Measurements from ENCODE around the gene MBOAT2. TPM values are rescaled to one million over a fixed set of nuclear protein-coding genes. Genes with fewer than 3 reads are reported as not detected.
A peak's percentile ranks its signal among the peaks of the same experiment; 100 is the strongest.

MBOAT2 gene
- total and polyA plus RNA-seq, 2 of the 13 experiments (the other 11 are each of a cell fraction or from before 2014, with no cell fraction given) = 0.11 to 0.36 TPM

DNA sequence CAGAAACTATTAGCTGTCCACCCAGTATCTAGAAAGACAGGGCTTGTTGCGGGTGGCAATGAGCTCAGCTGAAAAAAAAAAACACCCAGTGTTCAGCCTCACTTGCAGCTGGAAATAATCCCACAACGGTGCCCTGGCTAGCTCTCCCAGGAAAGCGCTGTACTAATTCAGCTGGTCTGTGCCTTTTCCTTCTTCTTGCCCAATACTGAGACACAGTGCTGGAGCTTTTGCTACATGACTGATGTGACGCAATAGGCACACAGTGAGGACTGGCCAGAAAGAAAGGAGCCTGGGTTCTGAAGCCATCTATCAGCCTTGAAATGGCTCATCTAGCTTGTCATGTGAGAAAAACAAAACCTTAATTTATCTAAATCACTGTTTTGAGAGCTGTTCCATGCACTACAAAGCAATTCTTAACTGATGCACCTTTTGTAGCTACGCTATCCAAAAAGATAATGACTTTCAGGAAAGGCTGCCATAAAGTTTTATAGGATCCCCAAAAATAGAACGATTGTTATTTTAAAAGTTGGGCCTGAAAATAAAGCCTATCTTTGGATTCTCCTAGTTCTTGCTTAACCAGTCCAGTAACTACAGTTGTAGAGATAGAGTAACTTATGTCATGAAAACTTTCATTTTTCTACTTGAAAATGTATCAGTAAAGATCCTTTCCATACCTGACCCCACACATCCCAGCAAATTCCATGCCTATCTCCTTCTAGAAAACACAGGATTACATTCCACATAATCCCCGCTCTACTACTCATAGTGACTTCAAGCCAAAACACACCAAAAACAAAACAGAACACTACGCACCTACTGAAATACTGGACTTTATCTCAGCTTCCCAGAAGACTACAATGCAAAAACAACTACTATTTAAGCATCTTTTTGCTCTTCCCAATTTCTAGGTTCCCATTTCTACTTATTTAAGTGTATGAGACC lies 181.9 kb downstream of the MBOAT2 start (continued):
- TF ChIP-seq YEATS4 (CRISPR knock-in tag; IDR thresholded peaks at IDR 0.05; ENCODE audit: borderline replicate concordance) = no peak
- TF ChIP-seq ZNF451 (CRISPR knock-in tag; IDR thresholded peaks at IDR 0.05) = no peak
- no peak for TF ChIP-seq CREB1 (IDR thresholded peaks at IDR 0.05)
- peak; percentile 16; the same call in 1 of the 2 replicates for TF ChIP-seq CREB1 (CRISPR knock-in tag; IDR thresholded peaks at IDR 0.05)
- TF ChIP-seq, protein P1, sequence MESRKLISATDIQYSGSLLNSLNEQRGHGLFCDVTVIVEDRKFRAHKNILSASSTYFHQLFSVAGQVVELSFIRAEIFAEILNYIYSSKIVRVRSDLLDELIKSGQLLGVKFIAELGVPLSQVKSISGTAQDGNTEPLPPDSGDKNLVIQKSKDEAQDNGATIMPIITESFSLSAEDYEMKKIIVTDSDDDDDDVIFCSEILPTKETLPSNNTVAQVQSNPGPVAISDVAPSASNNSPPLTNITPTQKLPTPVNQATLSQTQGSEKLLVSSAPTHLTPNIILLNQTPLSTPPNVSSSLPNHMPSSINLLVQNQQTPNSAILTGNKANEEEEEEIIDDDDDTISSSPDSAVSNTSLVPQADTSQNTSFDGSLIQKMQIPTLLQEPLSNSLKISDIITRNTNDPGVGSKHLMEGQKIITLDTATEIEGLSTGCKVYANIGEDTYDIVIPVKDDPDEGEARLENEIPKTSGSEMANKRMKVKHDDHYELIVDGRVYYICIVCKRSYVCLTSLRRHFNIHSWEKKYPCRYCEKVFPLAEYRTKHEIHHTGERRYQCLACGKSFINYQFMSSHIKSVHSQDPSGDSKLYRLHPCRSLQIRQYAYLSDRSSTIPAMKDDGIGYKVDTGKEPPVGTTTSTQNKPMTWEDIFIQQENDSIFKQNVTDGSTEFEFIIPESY (CRISPR knock-in tag; IDR thresholded peaks at IDR 0.05) = peak; percentile 85
- no peak for TF ChIP-seq ZNF136 (CRISPR knock-in tag; IDR thresholded peaks at IDR 0.05; ENCODE audit: low read depth)
- peak; percentile 98 for TF ChIP-seq CEBPG (CRISPR knock-in tag; IDR thresholded peaks at IDR 0.05)
- TF ChIP-seq, protein P2, sequence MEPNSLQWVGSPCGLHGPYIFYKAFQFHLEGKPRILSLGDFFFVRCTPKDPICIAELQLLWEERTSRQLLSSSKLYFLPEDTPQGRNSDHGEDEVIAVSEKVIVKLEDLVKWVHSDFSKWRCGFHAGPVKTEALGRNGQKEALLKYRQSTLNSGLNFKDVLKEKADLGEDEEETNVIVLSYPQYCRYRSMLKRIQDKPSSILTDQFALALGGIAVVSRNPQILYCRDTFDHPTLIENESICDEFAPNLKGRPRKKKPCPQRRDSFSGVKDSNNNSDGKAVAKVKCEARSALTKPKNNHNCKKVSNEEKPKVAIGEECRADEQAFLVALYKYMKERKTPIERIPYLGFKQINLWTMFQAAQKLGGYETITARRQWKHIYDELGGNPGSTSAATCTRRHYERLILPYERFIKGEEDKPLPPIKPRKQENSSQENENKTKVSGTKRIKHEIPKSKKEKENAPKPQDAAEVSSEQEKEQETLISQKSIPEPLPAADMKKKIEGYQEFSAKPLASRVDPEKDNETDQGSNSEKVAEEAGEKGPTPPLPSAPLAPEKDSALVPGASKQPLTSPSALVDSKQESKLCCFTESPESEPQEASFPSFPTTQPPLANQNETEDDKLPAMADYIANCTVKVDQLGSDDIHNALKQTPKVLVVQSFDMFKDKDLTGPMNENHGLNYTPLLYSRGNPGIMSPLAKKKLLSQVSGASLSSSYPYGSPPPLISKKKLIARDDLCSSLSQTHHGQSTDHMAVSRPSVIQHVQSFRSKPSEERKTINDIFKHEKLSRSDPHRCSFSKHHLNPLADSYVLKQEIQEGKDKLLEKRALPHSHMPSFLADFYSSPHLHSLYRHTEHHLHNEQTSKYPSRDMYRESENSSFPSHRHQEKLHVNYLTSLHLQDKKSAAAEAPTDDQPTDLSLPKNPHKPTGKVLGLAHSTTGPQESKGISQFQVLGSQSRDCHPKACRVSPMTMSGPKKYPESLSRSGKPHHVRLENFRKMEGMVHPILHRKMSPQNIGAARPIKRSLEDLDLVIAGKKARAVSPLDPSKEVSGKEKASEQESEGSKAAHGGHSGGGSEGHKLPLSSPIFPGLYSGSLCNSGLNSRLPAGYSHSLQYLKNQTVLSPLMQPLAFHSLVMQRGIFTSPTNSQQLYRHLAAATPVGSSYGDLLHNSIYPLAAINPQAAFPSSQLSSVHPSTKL (CRISPR knock-in tag; IDR thresholded peaks at IDR 0.05) = peak; percentile 73; the same call in 1 of the 2 replicates
- TF ChIP-seq NCOA2 (CRISPR knock-in tag; IDR thresholded peaks at IDR 0.05) = 0 out of 2 replicates have a peak, but pooled peaks have one; percentile 29
- 0 out of 2 replicates have a peak, but pooled peaks have one; percentile 12 for TF ChIP-seq SOX5 (CRISPR knock-in tag; IDR thresholded peaks at IDR 0.05; ENCODE audit: borderline replicate concordance)
- no peak for TF ChIP-seq ETV5 (CRISPR knock-in tag; IDR thresholded peaks at IDR 0.05; ENCODE audit: borderline replicate concordance)
- TF ChIP-seq RCOR2 (CRISPR knock-in tag; IDR thresholded peaks at IDR 0.05) = 0 out of 2 replicates have a peak, but pooled peaks have one; percentile 21
- TF ChIP-seq GTF3A (CRISPR knock-in tag; conservative IDR thresholded peaks at IDR 0.05) = no peak
- TF ChIP-seq, protein P3, sequence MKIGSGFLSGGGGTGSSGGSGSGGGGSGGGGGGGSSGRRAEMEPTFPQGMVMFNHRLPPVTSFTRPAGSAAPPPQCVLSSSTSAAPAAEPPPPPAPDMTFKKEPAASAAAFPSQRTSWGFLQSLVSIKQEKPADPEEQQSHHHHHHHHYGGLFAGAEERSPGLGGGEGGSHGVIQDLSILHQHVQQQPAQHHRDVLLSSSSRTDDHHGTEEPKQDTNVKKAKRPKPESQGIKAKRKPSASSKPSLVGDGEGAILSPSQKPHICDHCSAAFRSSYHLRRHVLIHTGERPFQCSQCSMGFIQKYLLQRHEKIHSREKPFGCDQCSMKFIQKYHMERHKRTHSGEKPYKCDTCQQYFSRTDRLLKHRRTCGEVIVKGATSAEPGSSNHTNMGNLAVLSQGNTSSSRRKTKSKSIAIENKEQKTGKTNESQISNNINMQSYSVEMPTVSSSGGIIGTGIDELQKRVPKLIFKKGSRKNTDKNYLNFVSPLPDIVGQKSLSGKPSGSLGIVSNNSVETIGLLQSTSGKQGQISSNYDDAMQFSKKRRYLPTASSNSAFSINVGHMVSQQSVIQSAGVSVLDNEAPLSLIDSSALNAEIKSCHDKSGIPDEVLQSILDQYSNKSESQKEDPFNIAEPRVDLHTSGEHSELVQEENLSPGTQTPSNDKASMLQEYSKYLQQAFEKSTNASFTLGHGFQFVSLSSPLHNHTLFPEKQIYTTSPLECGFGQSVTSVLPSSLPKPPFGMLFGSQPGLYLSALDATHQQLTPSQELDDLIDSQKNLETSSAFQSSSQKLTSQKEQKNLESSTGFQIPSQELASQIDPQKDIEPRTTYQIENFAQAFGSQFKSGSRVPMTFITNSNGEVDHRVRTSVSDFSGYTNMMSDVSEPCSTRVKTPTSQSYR (CRISPR knock-in tag; IDR thresholded peaks at IDR 0.05; ENCODE audit: borderline replicate concordance) = 0 out of 2 replicates have a peak, but pooled peaks have one; percentile 36
- peak; percentile 73; the same call in 1 of the 2 replicates for TF ChIP-seq ZNF292 (CRISPR knock-in tag; IDR thresholded peaks at IDR 0.05; ENCODE audit: borderline replicate concordance, low read depth)
- TF ChIP-seq SNAI1 (CRISPR knock-in tag; IDR thresholded peaks at IDR 0.05; ENCODE audit: borderline replicate concordance) = no peak
- TF ChIP-seq LCORL (IDR thresholded peaks at IDR 0.05) = no peak
- TF ChIP-seq LCORL (CRISPR knock-in tag; IDR thresholded peaks at IDR 0.05) = peak; percentile 60; the same call in 1 of the 2 replicates
- 0 out of 2 replicates have a peak, but pooled peaks have one; percentile 59 for TF ChIP-seq RBAK (CRISPR knock-in tag; IDR thresholded peaks at IDR 0.05)
- no peak for TF ChIP-seq SRSF9 (IDR thresholded peaks at IDR 0.05; ENCODE audit: borderline replicate concordance, insufficient read depth, low read depth, low read length, poor library complexity, severe bottlenecking)
- TF ChIP-seq ISX (CRISPR knock-in tag; conservative IDR thresholded peaks at IDR 0.05) = no peak
- TF ChIP-seq GATAD2A (CRISPR knock-in tag; IDR thresholded peaks at IDR 0.05) = peak; percentile 86

Measured in HepG2 (cell line).